Measurements from ENCODE around the gene CALB2.

GRCh38 chr16:71407731-71408130 lies 49.2 kb downstream of the CALB2 start:
- no peak for TF ChIP-seq POLR2A (IDR thresholded peaks at IDR 0.05; ENCODE audit: low read depth, low read length)
- TF ChIP-seq POLR2AphosphoS5 (IDR thresholded peaks at IDR 0.05; ENCODE audit: low read depth, low read length) = no peak
- TF ChIP-seq SPI1 (IDR thresholded peaks at IDR 0.05; ENCODE audit: low read depth, low read length) = no peak

Data from GM12891 (cell line).